GM23338 (cell line): Measurements from ENCODE around the gene EXOC2. TPM values are rescaled to one million over a fixed set of nuclear protein-coding genes. Genes with fewer than 3 reads are reported as not detected.

Experiments
- ATAC-seq: fragments of 200-7000 bp; cut with Tn5 transposase; 3 replicates; pipeline ENCODE4 v1.9.1; 2020
- DNase-seq: peaks from one replicate; pipeline ENCODE4 v3.0.0-alpha.2; 2015; ENCODE audit warnings: low spot score
- H2AFZ ChIP-seq: fragments of 200-600 bp; sonication (generic); 2 replicates; pipeline ENCODE4 v1.8.0; 2016; ENCODE audit warnings: antibody characterized with exemption, mild to moderate bottlenecking, moderate library complexity
- H3F3A ChIP-seq: fragments of 200-600 bp; sonication (generic); replicated peaks from 2 replicates; pipeline ENCODE4 v1.8.0; 2017; ENCODE audit warnings: antibody characterized with exemption, mixed run types, low read depth
- H3K27ac ChIP-seq: fragments of 200-600 bp; sonication (generic); 2 replicates; pipeline ENCODE4 v1.6.1; 2016; ENCODE audit warnings: low read depth
- H3K27me3 ChIP-seq: fragments of 200-600 bp; sonication (generic); 2 replicates; pipeline ENCODE4 v1.8.0; 2016; ENCODE audit warnings: mild to moderate bottlenecking, mixed run types, moderate library complexity; ENCODE audit not compliant: insufficient read depth
- H3K36me3 ChIP-seq: fragments of 200-600 bp; sonication (generic); 2 replicates; pipeline ENCODE4 v1.8.0; 2016; ENCODE audit warnings: mild to moderate bottlenecking; ENCODE audit not compliant: insufficient read depth
- H3K4me1 ChIP-seq: fragments of 200-600 bp; sonication (generic); 2 replicates; pipeline ENCODE4 v1.8.0; 2016; ENCODE audit warnings: mild to moderate bottlenecking, moderate library complexity; ENCODE audit not compliant: insufficient read depth
- H3K4me2 ChIP-seq: fragments of 200-600 bp; sonication (generic); 2 replicates; pipeline ENCODE4 v1.7.1; 2017; ENCODE audit warnings: mixed run types
- H3K4me3 ChIP-seq: fragments of 200-600 bp; sonication (generic); 2 replicates; pipeline ENCODE4 v1.6.1; 2016; ENCODE audit warnings: mixed run types
- H3K79me2 ChIP-seq: fragments of 200-600 bp; sonication (generic); replicated peaks from 2 replicates; pipeline ENCODE4 v1.8.0; 2017; ENCODE audit warnings: mild to moderate bottlenecking; ENCODE audit not compliant: insufficient read depth
- H3K9me2 ChIP-seq: fragments of 200-600 bp; sonication (generic); 2 replicates; pipeline ENCODE4 v1.8.0; 2017; ENCODE audit not compliant: insufficient read depth
- H4K20me1 ChIP-seq: fragments of 200-600 bp; sonication (generic); replicated peaks from 2 replicates; pipeline ENCODE4 v1.8.0; 2017; ENCODE audit warnings: mild to moderate bottlenecking; ENCODE audit not compliant: insufficient read depth
- H3K27ac Mint-ChIP-seq: 2 replicates; pipeline ENCODE4 v1.8.0; 2020; ENCODE audit warnings: inconsistent platforms, mild to moderate bottlenecking, moderate library complexity, mixed read lengths
- H3K27me3 Mint-ChIP-seq: 3 replicates; pipeline ENCODE4 v1.8.0; 2022; ENCODE audit warnings: low read depth, mild to moderate bottlenecking, moderate library complexity, mixed read lengths, inconsistent platforms; ENCODE audit not compliant: insufficient read depth, poor library complexity
- H3K36me3 Mint-ChIP-seq: 3 replicates; pipeline ENCODE4 v1.8.0; 2021; ENCODE audit warnings: low read depth, mild to moderate bottlenecking, inconsistent platforms, moderate library complexity, mixed read lengths
- H3K4me1 Mint-ChIP-seq: 3 replicates; pipeline ENCODE4 v1.8.0; 2020; ENCODE audit warnings: mild to moderate bottlenecking, inconsistent platforms, mixed read lengths
- H3K4me3 Mint-ChIP-seq: 3 replicates; pipeline ENCODE4 v1.8.0; 2021; ENCODE audit warnings: moderate library complexity, mild to moderate bottlenecking, inconsistent platforms, mixed read lengths
- H3K9me3 Mint-ChIP-seq: 3 replicates; pipeline ENCODE4 v1.8.0; 2020; ENCODE audit warnings: moderate library complexity, mild to moderate bottlenecking, inconsistent platforms, mixed read lengths
- CREB1 ChIP-seq: fragments of 250-450 bp; sonication (Bioruptor Pico); IDR thresholded peaks from 2 replicates; pipeline ENCODE4 v1.5.0; 2020; ENCODE audit warnings: low read depth, mild to moderate bottlenecking, moderate library complexity
- JUNB ChIP-seq: IDR thresholded peaks from one replicate; pipeline ENCODE4 v1.6.1; 2016; ENCODE audit warnings: antibody characterized with exemption; ENCODE audit not compliant: unreplicated experiment
- NANOG ChIP-seq: IDR thresholded peaks from 2 replicates; pipeline ENCODE4 v1.6.1; 2016; ENCODE audit warnings: antibody characterized with exemption, borderline replicate concordance
- POLR2AphosphoS5 ChIP-seq: IDR thresholded peaks from 2 replicates; pipeline ENCODE4 v1.6.1; 2016; ENCODE audit warnings: antibody characterized with exemption, low read depth
- STAT1 ChIP-seq: IDR thresholded peaks from one replicate; pipeline ENCODE4 v1.6.1; 2016; ENCODE audit warnings: antibody characterized with exemption; ENCODE audit not compliant: unreplicated experiment
- ZNF114 ChIP-seq: fragments of 250-450 bp; sonication (Bioruptor Pico); IDR thresholded peaks from 2 replicates; pipeline ENCODE4 v1.5.0; 2020; ENCODE audit warnings: mild to moderate bottlenecking, moderate library complexity
- ZNF331 ChIP-seq: fragments of 250-450 bp; sonication (Bioruptor Pico); IDR thresholded peaks from 2 replicates; pipeline ENCODE4 v1.5.0; 2020; ENCODE audit warnings: low read depth, mild to moderate bottlenecking, moderate library complexity
- polyA plus RNA-seq: library from polyadenylated mRNA; unstranded; fragments of >200 nt; fragmentation: Nextera tagmentation; extraction: Ambion mirVana; gene quantifications from 2 replicates; pipeline ENCODE4 v1.2.1, GENCODE V29; 2016
- total RNA-seq: library from RNA; depleted of rRNA; stranded (reverse); fragments of >200 nt; shearing (Covaris generic); gene quantifications from 2 replicates; pipeline ENCODE4 v1.2.3, GENCODE V29; 2014
- TF ChIP-seq, protein P1 (sequence below), 2 experiments: fragments of 200-600 bp in 1 of 2; sonication (generic) in 1 of 2; conservative IDR thresholded peaks; 2 replicates each; pipeline versions ENCODE4 v1.5.1 to v1.6.1; 2016 to 2017; ENCODE audit warnings: antibody characterized with exemption in 2 of 2, low read depth in 2 of 2, mild to moderate bottlenecking in 2 of 2, moderate library complexity in 1 of 2
- TF ChIP-seq, protein P2 (sequence below): fragments of 250-450 bp; sonication (Bioruptor Pico); IDR thresholded peaks from 2 replicates; pipeline ENCODE4 v1.5.0; 2020; ENCODE audit warnings: mild to moderate bottlenecking, moderate library complexity

The EXOC2 gene
- total and polyA plus RNA-seq, 2 experiments from 2014 or later = 28.7 to 93.6 TPM

DNA sequence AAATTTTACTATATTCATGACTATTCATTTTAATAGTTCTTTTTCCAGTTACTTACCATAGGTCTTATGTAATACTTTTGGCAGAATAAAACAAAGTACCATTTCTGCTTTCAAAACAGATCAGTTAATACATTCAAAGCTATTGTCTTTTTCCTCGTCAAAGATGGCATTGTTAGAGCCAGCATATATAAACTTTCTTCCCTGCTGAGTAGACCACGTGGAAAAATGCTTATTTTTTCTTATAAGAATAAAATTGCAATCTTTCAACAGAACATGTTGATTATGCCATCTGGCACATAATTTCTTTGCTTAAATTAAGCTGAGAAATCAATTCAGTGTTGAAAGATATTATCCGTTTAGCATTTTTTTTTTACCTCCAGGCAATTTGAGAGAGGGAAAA is 34.9 kb upstream of the EXOC2 start:
- TF ChIP-seq POLR2AphosphoS5 = no peak
- TF ChIP-seq, protein P1, sequence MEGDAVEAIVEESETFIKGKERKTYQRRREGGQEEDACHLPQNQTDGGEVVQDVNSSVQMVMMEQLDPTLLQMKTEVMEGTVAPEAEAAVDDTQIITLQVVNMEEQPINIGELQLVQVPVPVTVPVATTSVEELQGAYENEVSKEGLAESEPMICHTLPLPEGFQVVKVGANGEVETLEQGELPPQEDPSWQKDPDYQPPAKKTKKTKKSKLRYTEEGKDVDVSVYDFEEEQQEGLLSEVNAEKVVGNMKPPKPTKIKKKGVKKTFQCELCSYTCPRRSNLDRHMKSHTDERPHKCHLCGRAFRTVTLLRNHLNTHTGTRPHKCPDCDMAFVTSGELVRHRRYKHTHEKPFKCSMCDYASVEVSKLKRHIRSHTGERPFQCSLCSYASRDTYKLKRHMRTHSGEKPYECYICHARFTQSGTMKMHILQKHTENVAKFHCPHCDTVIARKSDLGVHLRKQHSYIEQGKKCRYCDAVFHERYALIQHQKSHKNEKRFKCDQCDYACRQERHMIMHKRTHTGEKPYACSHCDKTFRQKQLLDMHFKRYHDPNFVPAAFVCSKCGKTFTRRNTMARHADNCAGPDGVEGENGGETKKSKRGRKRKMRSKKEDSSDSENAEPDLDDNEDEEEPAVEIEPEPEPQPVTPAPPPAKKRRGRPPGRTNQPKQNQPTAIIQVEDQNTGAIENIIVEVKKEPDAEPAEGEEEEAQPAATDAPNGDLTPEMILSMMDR (conservative IDR thresholded peaks at IDR 0.05; ENCODE audit: low read depth in 2 of 2) = no peak
- TF ChIP-seq NANOG = no peak
- TF ChIP-seq ZNF114 (CRISPR knock-in tag) = no peak
- ATAC-seq (no peak), DNase-seq (no peak)
- H3K9me2 ChIP-seq = no peaks in the 10 kb centered on the region
- H3K4me1 ChIP-seq = peaks cover 11% of the 10 kb centered on the region
- H3K4me2 ChIP-seq = no peak overlapping the region
- H3K27ac ChIP-seq = no peak overlapping the region
- Mint-ChIP-seq H3K4me3 (no peak overlapping the region), H3K36me3 (no peaks in the 10 kb centered on the region), H3K27ac (no peak overlapping the region), H3K4me1 (peaks cover 14% of the 10 kb centered on the region; the same call in 2 of the 3 replicates), H3K27me3 (no peaks in the 10 kb centered on the region), H3K9me3 (no peaks in the 10 kb centered on the region)
- H4K20me1 ChIP-seq = no peaks in the 10 kb centered on the region
- no peaks in the 10 kb centered on the region for H3K27me3 ChIP-seq
- H2AFZ ChIP-seq = no peak overlapping the region
- no peak overlapping the region for H3K4me3 ChIP-seq
- no peaks in the 10 kb centered on the region for H3F3A ChIP-seq
- no peaks in the 10 kb centered on the region for H3K36me3 ChIP-seq
- no peaks in the 10 kb centered on the region for H3K79me2 ChIP-seq

DNA sequence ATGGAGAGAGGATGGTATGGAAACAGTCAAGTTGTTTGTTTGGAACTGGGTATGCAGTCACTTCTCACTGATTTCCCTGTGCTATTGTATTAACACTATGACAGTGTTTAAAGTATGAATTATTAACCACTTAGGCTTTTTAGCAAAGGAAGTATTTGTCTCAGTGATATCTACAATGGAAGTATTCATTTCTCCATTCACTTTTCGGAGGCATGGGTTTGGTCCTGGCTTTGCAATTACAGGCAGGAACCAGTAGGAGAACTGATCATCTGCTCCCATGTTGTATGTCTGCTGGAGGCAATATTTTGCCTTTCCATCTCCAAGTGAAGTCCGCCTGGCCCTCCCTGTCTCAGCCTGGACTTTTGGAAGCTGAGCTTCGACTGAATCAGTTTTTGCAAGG is 30.6 kb upstream of the EXOC2 start:
- Mint-ChIP-seq H3K9me3 (no peaks in the 10 kb centered on the region), H3K27me3 (peaks cover 5% of the 10 kb centered on the region)
- H3K27ac ChIP-seq = no peak overlapping the region

More for the DNA sequence above, 30.6 kb upstream of the EXOC2 start:
- no peak overlapping the region for H3K27ac Mint-ChIP-seq
- H3K36me3 Mint-ChIP-seq = no peaks in the 10 kb centered on the region
- Histone ChIP-seq H3K4me2 (no peak overlapping the region), H3K9me2 (no peaks in the 10 kb centered on the region), H3F3A (no peaks in the 10 kb centered on the region), H3K4me1 (0 out of 2 replicates have a peak, but pooled peaks cover under 1% of the 10 kb centered on the region), H3K27me3 (no peaks in the 10 kb centered on the region), H4K20me1 (no peaks in the 10 kb centered on the region), H3K79me2 (no peaks in the 10 kb centered on the region), H2AFZ (no peak overlapping the region), H3K4me3 (no peak overlapping the region), H3K36me3 (no peaks in the 10 kb centered on the region)
- ATAC-seq (no peak; the same call in 2 of the 3 replicates), DNase-seq (no peak)
- no peak overlapping the region for H3K4me3 Mint-ChIP-seq
- peaks cover 5% of the 10 kb centered on the region for H3K4me1 Mint-ChIP-seq
- TF ChIP-seq, protein P2, sequence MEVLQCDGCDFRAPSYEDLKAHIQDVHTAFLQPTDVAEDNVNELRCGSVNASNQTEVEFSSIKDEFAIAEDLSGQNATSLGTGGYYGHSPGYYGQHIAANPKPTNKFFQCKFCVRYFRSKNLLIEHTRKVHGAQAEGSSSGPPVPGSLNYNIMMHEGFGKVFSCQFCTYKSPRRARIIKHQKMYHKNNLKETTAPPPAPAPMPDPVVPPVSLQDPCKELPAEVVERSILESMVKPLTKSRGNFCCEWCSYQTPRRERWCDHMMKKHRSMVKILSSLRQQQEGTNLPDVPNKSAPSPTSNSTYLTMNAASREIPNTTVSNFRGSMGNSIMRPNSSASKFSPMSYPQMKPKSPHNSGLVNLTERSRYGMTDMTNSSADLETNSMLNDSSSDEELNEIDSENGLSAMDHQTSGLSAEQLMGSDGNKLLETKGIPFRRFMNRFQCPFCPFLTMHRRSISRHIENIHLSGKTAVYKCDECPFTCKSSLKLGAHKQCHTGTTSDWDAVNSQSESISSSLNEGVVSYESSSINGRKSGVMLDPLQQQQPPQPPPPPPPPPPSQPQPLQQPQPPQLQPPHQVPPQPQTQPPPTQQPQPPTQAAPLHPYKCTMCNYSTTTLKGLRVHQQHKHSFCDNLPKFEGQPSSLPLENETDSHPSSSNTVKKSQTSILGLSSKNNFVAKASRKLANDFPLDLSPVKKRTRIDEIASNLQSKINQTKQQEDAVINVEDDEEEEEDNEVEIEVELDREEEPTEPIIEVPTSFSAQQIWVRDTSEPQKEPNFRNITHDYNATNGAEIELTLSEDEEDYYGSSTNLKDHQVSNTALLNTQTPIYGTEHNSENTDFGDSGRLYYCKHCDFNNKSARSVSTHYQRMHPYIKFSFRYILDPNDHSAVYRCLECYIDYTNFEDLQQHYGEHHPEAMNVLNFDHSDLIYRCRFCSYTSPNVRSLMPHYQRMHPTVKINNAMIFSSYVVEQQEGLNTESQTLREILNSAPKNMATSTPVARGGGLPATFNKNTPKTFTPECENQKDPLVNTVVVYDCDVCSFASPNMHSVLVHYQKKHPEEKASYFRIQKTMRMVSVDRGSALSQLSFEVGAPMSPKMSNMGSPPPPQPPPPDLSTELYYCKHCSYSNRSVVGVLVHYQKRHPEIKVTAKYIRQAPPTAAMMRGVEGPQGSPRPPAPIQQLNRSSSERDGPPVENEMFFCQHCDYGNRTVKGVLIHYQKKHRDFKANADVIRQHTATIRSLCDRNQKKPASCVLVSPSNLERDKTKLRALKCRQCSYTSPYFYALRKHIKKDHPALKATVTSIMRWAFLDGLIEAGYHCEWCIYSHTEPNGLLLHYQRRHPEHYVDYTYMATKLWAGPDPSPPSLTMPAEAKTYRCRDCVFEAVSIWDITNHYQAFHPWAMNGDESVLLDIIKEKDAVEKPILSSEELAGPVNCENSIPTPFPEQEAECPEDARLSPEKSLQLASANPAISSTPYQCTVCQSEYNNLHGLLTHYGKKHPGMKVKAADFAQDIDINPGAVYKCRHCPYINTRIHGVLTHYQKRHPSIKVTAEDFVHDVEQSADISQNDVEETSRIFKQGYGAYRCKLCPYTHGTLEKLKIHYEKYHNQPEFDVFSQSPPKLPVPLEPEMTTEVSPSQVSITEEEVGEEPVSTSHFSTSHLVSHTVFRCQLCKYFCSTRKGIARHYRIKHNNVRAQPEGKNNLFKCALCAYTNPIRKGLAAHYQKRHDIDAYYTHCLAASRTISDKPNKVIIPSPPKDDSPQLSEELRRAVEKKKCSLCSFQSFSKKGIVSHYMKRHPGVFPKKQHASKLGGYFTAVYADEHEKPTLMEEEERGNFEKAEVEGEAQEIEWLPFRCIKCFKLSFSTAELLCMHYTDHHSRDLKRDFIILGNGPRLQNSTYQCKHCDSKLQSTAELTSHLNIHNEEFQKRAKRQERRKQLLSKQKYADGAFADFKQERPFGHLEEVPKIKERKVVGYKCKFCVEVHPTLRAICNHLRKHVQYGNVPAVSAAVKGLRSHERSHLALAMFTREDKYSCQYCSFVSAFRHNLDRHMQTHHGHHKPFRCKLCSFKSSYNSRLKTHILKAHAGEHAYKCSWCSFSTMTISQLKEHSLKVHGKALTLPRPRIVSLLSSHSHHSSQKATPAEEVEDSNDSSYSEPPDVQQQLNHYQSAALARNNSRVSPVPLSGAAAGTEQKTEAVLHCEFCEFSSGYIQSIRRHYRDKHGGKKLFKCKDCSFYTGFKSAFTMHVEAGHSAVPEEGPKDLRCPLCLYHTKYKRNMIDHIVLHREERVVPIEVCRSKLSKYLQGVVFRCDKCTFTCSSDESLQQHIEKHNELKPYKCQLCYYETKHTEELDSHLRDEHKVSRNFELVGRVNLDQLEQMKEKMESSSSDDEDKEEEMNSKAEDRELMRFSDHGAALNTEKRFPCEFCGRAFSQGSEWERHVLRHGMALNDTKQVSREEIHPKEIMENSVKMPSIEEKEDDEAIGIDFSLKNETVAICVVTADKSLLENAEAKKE (CRISPR knock-in tag) = no peak
- no peak for TF ChIP-seq JUNB
- TF ChIP-seq, protein P1 (conservative IDR thresholded peaks at IDR 0.05; ENCODE audit: low read depth in 2 of 2) = peak in 1 of 2 experiments; percentile 30; a peak in 1 of 4 replicates
- TF ChIP-seq ZNF114 (CRISPR knock-in tag) = no peak
- TF ChIP-seq POLR2AphosphoS5 = no peak
- no peak for TF ChIP-seq CREB1 (CRISPR knock-in tag)
- no peak for TF ChIP-seq ZNF331 (CRISPR knock-in tag)
- TF ChIP-seq STAT1 = no peak
